ENCODE results near the gene ZNF492. TPM values are rescaled to one million over a fixed set of nuclear protein-coding genes. Genes with fewer than 3 reads are reported as not detected.
"Not testable (repeated sequence)": the region's sequence is repeated elsewhere in the genome, so short reads cannot be mapped to it uniquely, and the experiment has no call there.

Gene ZNF492
- total RNA-seq, 1 experiment from 2014 or later, result 3.0 TPM

DNA sequence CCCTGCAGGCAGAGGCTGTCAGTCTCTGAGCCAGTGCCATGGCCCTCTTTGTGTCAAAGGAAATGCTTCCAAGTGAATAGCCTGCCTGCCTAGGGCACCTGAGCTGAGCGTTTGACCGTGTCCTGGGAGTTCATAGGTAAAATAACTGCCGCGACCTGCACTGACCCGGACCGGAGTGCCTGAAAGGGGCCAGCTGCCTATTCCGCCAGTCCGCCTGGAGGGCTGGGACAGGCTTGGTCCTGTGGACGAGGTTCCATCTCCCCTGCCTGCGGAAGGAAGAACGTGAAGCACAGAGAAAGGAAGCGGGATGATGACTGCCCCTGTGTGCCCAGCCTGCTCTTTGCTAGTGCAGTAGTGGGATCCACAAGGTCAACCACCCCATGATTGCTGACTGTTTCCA is 17.5 kb upstream of the ZNF492 start:
- Histone ChIP-seq H3K36me3 (ENCODE audit: low read depth, low read length) (no peaks in the 10 kb centered on the region), H3K4me3 (ENCODE audit: low read length) (no peak overlapping the region), H3K4me1 (ENCODE audit: insufficient read depth, low read length) (no peaks in the 10 kb centered on the region), H4K20me1 (ENCODE audit: low read length) (no peaks in the 10 kb centered on the region), H3K27ac (ENCODE audit: low read length) (no peak overlapping the region), H3K4me2 (ENCODE audit: low read length) (no peak overlapping the region), H3K27me3 (ENCODE audit: low read length) (no peaks in the 10 kb centered on the region), H3K9ac (ENCODE audit: low read length) (no peak overlapping the region), H2AFZ (ENCODE audit: low read length) (no peak overlapping the region), H3K9me3 (ENCODE audit: low read length) (no peaks in the 10 kb centered on the region), H3K9me2 (replicated peaks; ENCODE audit: low read length) (no peaks in the 10 kb centered on the region), H3K79me2 (ENCODE audit: low read length) (no peaks in the 10 kb centered on the region), H3F3A (ENCODE audit: low read length, unreplicated experiment) (no peaks in the 10 kb centered on the region)
- intact Hi-C loops (cut with micrococcal nuclease), result no loop called here
- CTCF ChIA-PET, result no interaction called here
- no TSS peak for BruUV-seq (replicated peaks)
- TF ChIP-seq, protein P1, sequence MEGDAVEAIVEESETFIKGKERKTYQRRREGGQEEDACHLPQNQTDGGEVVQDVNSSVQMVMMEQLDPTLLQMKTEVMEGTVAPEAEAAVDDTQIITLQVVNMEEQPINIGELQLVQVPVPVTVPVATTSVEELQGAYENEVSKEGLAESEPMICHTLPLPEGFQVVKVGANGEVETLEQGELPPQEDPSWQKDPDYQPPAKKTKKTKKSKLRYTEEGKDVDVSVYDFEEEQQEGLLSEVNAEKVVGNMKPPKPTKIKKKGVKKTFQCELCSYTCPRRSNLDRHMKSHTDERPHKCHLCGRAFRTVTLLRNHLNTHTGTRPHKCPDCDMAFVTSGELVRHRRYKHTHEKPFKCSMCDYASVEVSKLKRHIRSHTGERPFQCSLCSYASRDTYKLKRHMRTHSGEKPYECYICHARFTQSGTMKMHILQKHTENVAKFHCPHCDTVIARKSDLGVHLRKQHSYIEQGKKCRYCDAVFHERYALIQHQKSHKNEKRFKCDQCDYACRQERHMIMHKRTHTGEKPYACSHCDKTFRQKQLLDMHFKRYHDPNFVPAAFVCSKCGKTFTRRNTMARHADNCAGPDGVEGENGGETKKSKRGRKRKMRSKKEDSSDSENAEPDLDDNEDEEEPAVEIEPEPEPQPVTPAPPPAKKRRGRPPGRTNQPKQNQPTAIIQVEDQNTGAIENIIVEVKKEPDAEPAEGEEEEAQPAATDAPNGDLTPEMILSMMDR (conservative IDR thresholded peaks at IDR 0.05; ENCODE audit: low read depth, low read length), result no peak
- TF ChIP-seq EZH2phosphoT487 (IDR thresholded peaks at IDR 0.05; ENCODE audit: borderline replicate concordance, low read length) (no peak), EZH2 (IDR thresholded peaks at IDR 0.05; ENCODE audit: low read length, unreplicated experiment) (no peak)
- no peak for DNase-seq
- POLR2A ChIA-PET (ENCODE audit: unreplicated experiment), result no interaction called here
- no peak for ATAC-seq

DNA sequence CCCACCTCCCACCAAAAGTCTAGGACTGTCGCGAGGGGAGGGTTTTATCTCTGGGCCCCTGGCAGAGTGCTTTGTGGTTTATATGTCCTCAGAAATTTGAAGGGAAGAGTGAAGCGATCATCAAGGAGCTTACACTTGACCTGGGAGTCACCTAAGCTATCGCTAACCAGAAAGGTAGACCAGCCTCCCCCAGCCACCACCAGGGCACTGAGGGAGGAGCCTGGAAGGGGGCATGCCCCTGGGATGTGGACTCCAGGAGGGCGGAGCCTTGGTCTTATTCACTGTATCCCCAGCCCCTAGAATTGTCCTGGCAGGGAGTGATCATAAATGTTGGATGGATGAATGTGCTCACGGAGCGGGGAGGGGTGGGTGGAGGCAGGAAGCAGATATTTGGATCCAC is 16.9 kb upstream of the ZNF492 start:
- BruUV-seq (replicated peaks); DNase-seq; H3K4me1 ChIP-seq (ENCODE audit: insufficient read depth, low read length); H3K36me3 ChIP-seq (ENCODE audit: low read depth, low read length); POLR2A ChIA-PET (ENCODE audit: unreplicated experiment); H3K9me3 ChIP-seq (ENCODE audit: low read length); ATAC-seq; intact Hi-C loops (cut with micrococcal nuclease); H3F3A ChIP-seq (ENCODE audit: low read length, unreplicated experiment); H3K27ac ChIP-seq (ENCODE audit: low read length); H3K9ac ChIP-seq (ENCODE audit: low read length); H3K27me3 ChIP-seq (ENCODE audit: low read length); H4K20me1 ChIP-seq (ENCODE audit: low read length); H3K9me2 ChIP-seq (replicated peaks; ENCODE audit: low read length); H3K4me3 ChIP-seq (ENCODE audit: low read length); CTCF ChIA-PET; H2AFZ ChIP-seq (ENCODE audit: low read length); H3K4me2 ChIP-seq (ENCODE audit: low read length); H3K79me2 ChIP-seq (ENCODE audit: low read length): not testable (repeated sequence)

DNA sequence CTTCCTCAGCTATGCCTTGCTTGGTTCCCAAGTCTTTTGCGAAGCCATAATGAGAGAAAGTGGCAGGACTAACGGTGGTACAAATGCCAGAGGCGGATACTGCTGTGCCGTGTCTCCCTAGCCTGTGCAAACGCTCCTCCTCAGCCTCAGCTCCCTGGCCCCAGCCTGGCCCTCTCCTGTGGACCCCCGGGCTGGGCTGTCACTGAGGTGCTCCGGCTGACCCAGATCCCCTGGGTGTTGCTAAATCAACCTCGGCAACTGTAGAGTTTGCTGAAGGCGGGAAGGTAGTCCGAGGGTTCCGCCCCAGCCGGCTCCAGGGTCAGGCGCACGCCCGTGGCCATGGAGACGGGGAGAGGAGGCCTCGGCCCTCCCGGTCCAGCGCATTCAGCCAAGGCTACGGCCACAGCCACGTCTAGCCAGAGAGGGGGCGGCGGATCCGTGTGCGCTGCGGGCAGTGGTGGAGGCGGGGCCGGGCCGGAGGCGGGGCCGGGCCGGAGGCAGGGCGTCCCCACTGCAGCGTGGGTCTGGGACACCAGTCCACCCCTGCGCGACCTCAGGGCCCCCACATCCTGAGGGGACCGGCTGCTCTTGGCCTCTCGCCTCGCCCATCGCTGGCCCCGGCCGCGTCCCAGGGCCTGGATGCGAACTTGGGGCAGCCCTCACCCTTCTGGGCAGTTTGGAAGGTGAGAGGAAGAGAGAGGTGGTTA is 16.4 kb upstream of the ZNF492 start:
- Histone ChIP-seq H3K4me2 (ENCODE audit: low read length) (no peak overlapping the region), H3K36me3 (ENCODE audit: low read depth, low read length) (no peaks in the 10 kb centered on the region), H2AFZ (ENCODE audit: low read length) (no peak overlapping the region), H3F3A (ENCODE audit: low read length, unreplicated experiment) (no peaks in the 10 kb centered on the region), H3K9me3 (ENCODE audit: low read length) (no peaks in the 10 kb centered on the region), H3K9ac (ENCODE audit: low read length) (no peak overlapping the region), H3K4me1 (ENCODE audit: insufficient read depth, low read length) (no peaks in the 10 kb centered on the region), H4K20me1 (ENCODE audit: low read length) (no peaks in the 10 kb centered on the region), H3K4me3 (ENCODE audit: low read length) (no peak overlapping the region), H3K27ac (ENCODE audit: low read length) (no peak overlapping the region), H3K9me2 (replicated peaks; ENCODE audit: low read length) (no peaks in the 10 kb centered on the region), H3K27me3 (ENCODE audit: low read length) (no peaks in the 10 kb centered on the region), H3K79me2 (ENCODE audit: low read length) (no peaks in the 10 kb centered on the region)
- no peak for DNase-seq
- no peak for ATAC-seq
- intact Hi-C loops (cut with micrococcal nuclease), result no loop called here
- CTCF ChIA-PET, result no interaction called here
- TF ChIP-seq EZH2phosphoT487 (IDR thresholded peaks at IDR 0.05; ENCODE audit: borderline replicate concordance, low read length) (no peak), EZH2 (IDR thresholded peaks at IDR 0.05; ENCODE audit: low read length, unreplicated experiment) (no peak)
- TF ChIP-seq, protein P1 (conservative IDR thresholded peaks at IDR 0.05; ENCODE audit: low read depth, low read length), result no peak
- POLR2A ChIA-PET (ENCODE audit: unreplicated experiment), result no interaction called here
- no TSS peak for BruUV-seq (replicated peaks)
